Stimulated activated CD8-positive, alpha-beta memory T cell treated with anti-CD3 and anti-CD28 coated beads, Interleukin-4, amount 100 ng/mL, for 4 hours (primary cell): ENCODE measurements around the gene NIM1K.
"Not testable (repeated sequence)": the region's sequence is repeated elsewhere in the genome, so short reads cannot be mapped to it uniquely, and the experiment has no call there.

Source experiments
- DNase-seq, 2 donors: peaks; one replicate each; pipeline ENCODE4 v3.0.0-alpha.2; 2020; ENCODE audit warnings: low read depth in 2 of 2, low spot score in 1 of 2

Gene NIM1K

GRCh38 chr5:43191740-43192557 lies at the start of gene NIM1K:
Gene NIM1K, plus strand, starts transcription at chr5:43192225. Its CDS starts 53,551 bp downstream, at chr5:43245776.
- DNase-seq, result peak in 1 of 2 donors; percentile 17

- no peak for DNase-seq
These were observed 47.0 kb upstream of the NIM1K start for GRCh38 chr5:43145071-43145470.

- DNase-seq, result no peak
These were observed 45.1 kb upstream of the NIM1K start for GRCh38 chr5:43146958-43147357.

- no peak for DNase-seq
These were observed 43.6 kb upstream of the NIM1K start for GRCh38 chr5:43148417-43148816.

- no peak for DNase-seq
These were observed 42.8 kb upstream of the NIM1K start for GRCh38 chr5:43149231-43149630.

GRCh38 chr5:43150075-43150474 lies 42.0 kb upstream of the NIM1K start:
- no peak for DNase-seq

- no peak for DNase-seq
These were observed 41.3 kb upstream of the NIM1K start for GRCh38 chr5:43150748-43151147.

- DNase-seq, result no peak
These were observed 39.1 kb upstream of the NIM1K start for GRCh38 chr5:43152946-43153345.

- DNase-seq, result no peak
These were observed 37.6 kb upstream of the NIM1K start for GRCh38 chr5:43154469-43154868.

GRCh38 chr5:43155394-43156096 lies 36.5 kb upstream of the NIM1K start:
- DNase-seq, result no peak

- no peak for DNase-seq
These were observed 35.6 kb upstream of the NIM1K start for GRCh38 chr5:43156388-43156787.

- DNase-seq, result no peak
These were observed 35.0 kb upstream of the NIM1K start for GRCh38 chr5:43157068-43157467.

- no peak for DNase-seq
These were observed 30.8 kb upstream of the NIM1K start for GRCh38 chr5:43161244-43161643.

- DNase-seq, result not testable (repeated sequence)
These were observed 27.2 kb upstream of the NIM1K start for GRCh38 chr5:43164801-43165200.

- DNase-seq, result no peak
These were observed 26.7 kb upstream of the NIM1K start for GRCh38 chr5:43165323-43165722.

GRCh38 chr5:43168175-43168574 lies 23.9 kb upstream of the NIM1K start:
- no peak for DNase-seq

GRCh38 chr5:43171451-43171850 lies 20.6 kb upstream of the NIM1K start:
- no peak for DNase-seq

GRCh38 chr5:43171926-43172325 lies 20.1 kb upstream of the NIM1K start:
- no peak for DNase-seq

- DNase-seq, result no peak
These were observed 19.2 kb upstream of the NIM1K start for GRCh38 chr5:43172779-43173178.

- no peak for DNase-seq
These were observed 17.4 kb upstream of the NIM1K start for GRCh38 chr5:43174586-43174985.

GRCh38 chr5:43179836-43180235 lies 12.2 kb upstream of the NIM1K start:
- no peak for DNase-seq

- DNase-seq, result no peak
These were observed 9.6 kb upstream of the NIM1K start for GRCh38 chr5:43182421-43182820.
